HepG2 (cell line): ENCODE results near the gene KCTD14. TPM values are rescaled to one million over a fixed set of nuclear protein-coding genes. Genes with fewer than 3 reads are reported as not detected.

Experiments
- ATAC-seq: fragments of 200-7000 bp; cut with Tn5 transposase; 3 replicates; pipeline ENCODE4 v1.9.1; 2020; ENCODE audit warnings: mild to moderate bottlenecking, moderate library complexity
- BruUV-seq: library from RNA; stranded (reverse); fragments of 400-500 nt; replicated peaks from 2 replicates; lab custom pipeline; 2021; lab: Mats Ljungman, UMichigan
- CTCF ChIA-PET: fragments of 300-600 bp; formaldehyde crosslinking; extraction: SDS; loops from one replicate; lab custom pipeline; 2021; ENCODE audit warnings: low total read pairs, inconsistent platforms, low intra/inter-chr PET ratio; lab: Yijun Ruan, JAX
- POLR2A ChIA-PET: fragments of 350-600 bp; sonication (Branson Sonifier 250); formaldehyde crosslinking; loops from one replicate; lab custom pipeline; 2020; ENCODE audit warnings: antibody characterized with exemption, inconsistent platforms; lab: Yijun Ruan, JAX
- DNase-seq: peaks from one replicate; pipeline ENCODE4 v3.0.0-alpha.2; 2015; ENCODE audit warnings: low spot score
- FAIRE-seq: peaks from 3 replicates; lab custom pipeline; 2011; peaks lifted over from hg19 to GRCh38; lab: Jason Lieb, UNC
- H2AFZ ChIP-seq: one replicate; pipeline ENCODE4 v1.6.1; 2011; ENCODE audit warnings: low read length, inconsistent platforms
- H3K27ac ChIP-seq: fragments of 300-600 bp; 3 replicates; pipeline ENCODE4 v1.8.0; 2011; ENCODE audit warnings: mixed run types, mild to moderate bottlenecking, mixed read lengths, low read length, inconsistent platforms; ENCODE audit not compliant: insufficient read depth; ENCODE audit errors: extremely low read length
- H3K27me3 ChIP-seq, 2 experiments: fragments of 200-600 bp in 1 of 2; 2 replicates in 1 of 2; 3 replicates in 1 of 2; pipeline versions ENCODE4 v1.6.0 to v1.8.0; 2011; ENCODE audit warnings: low read length in 2 of 2, mild to moderate bottlenecking in 2 of 2, moderate library complexity in 2 of 2, inconsistent platforms in 1 of 2; ENCODE audit not compliant: insufficient read depth in 2 of 2, control insufficient read depth in 1 of 2
- H3K36me3 ChIP-seq, 2 experiments: fragments of 200-600 bp in 1 of 2; replicated peaks in 1 of 2; 2 replicates in 1 of 2; 3 replicates in 1 of 2; pipeline versions ENCODE4 v1.5.1 to v1.8.0; 2011; ENCODE audit warnings: low read length in 2 of 2, inconsistent platforms in 1 of 2; ENCODE audit not compliant: insufficient read depth in 2 of 2, control insufficient read depth in 1 of 2
- H3K4me1 ChIP-seq: 2 replicates; pipeline ENCODE4 v1.5.1; 2012; ENCODE audit warnings: low read length, inconsistent platforms; ENCODE audit not compliant: insufficient read depth
- H3K4me2 ChIP-seq: 2 replicates; pipeline ENCODE4 v1.6.0; 2011; ENCODE audit warnings: low read depth, low read length, inconsistent platforms
- H3K4me3 ChIP-seq, 3 experiments: fragments of 200-600 bp in 1 of 3; sonication (generic), shearing (Covaris generic) in 1 of 3; replicated peaks in 1 of 3; 2 replicates each; pipeline ENCODE4 v1.5.1; 2011 to 2016; ENCODE audit warnings: low read length in 3 of 3, inconsistent platforms in 2 of 3, low read depth in 2 of 3, mild to moderate bottlenecking in 2 of 3, control low read depth in 1 of 3, mixed read lengths in 1 of 3; ENCODE audit not compliant: insufficient read depth in 1 of 3
- H3K79me2 ChIP-seq: one replicate; pipeline ENCODE4 v1.6.1; 2011; ENCODE audit warnings: low read length, inconsistent platforms; ENCODE audit not compliant: insufficient read depth
- H3K9ac ChIP-seq: 2 replicates; pipeline ENCODE4 v1.6.0; 2011; ENCODE audit warnings: mild to moderate bottlenecking, low read depth, low read length, inconsistent platforms; ENCODE audit not compliant: insufficient read depth
- H3K9me3 ChIP-seq: 2 replicates; pipeline ENCODE4 v1.5.1; 2012; ENCODE audit warnings: mild to moderate bottlenecking, low read length
- H4K20me1 ChIP-seq: 2 replicates; pipeline ENCODE4 v1.6.0; 2011; ENCODE audit warnings: inconsistent platforms, mild to moderate bottlenecking, low read length, moderate library complexity; ENCODE audit not compliant: insufficient read depth
- FOSL2 ChIP-seq: sonication (generic); formaldehyde crosslinking; IDR thresholded peaks from 2 replicates; pipeline ENCODE4 v1.4.0; 2020; ENCODE audit warnings: missing genetic modification reagents
- FOXA3 ChIP-seq: IDR thresholded peaks from 2 replicates; pipeline ENCODE4 v1.6.1; 2016; ENCODE audit warnings: missing genetic modification reagents, missing compliant biosample characterization
- NR2F1 ChIP-seq, 2 experiments: fragments of 450-650 bp in 1 of 2; formaldehyde crosslinking in 1 of 2; IDR thresholded peaks; 2 replicates each; pipeline versions ENCODE4 v1.5.0 to v1.6.1; 2016 to 2020; ENCODE audit warnings: mild to moderate bottlenecking in 1 of 2, missing compliant biosample characterization in 1 of 2, missing genetic modification reagents in 1 of 2, moderate library complexity in 1 of 2
- ONECUT2 ChIP-seq: sonication (generic); formaldehyde crosslinking; IDR thresholded peaks from 2 replicates; pipeline ENCODE4 v1.4.0; 2020; ENCODE audit warnings: missing genetic modification reagents
- SOX13 ChIP-seq, 3 experiments: fragments of 450-650 bp in 1 of 3; sonication (generic) in 1 of 3; formaldehyde crosslinking in 1 of 3; IDR thresholded peaks in 2 of 3; conservative IDR thresholded peaks in 1 of 3; 2 replicates each; pipeline versions ENCODE4 v1.5.0 to v1.6.1; 2016 to 2020; ENCODE audit warnings: antibody characterized with exemption in 1 of 3, mild to moderate bottlenecking in 1 of 3, missing compliant biosample characterization in 1 of 3, missing genetic modification reagents in 1 of 3, moderate library complexity in 1 of 3
- THAP11 ChIP-seq: IDR thresholded peaks from 2 replicates; pipeline ENCODE4 v1.6.1; 2016; ENCODE audit warnings: missing biosample characterization, missing genetic modification reagents
- ZFX ChIP-seq: sonication (generic); formaldehyde crosslinking; IDR thresholded peaks from 2 replicates; pipeline ENCODE4 v1.4.0; 2020; ENCODE audit warnings: mild to moderate bottlenecking, low read depth, missing genetic modification reagents, moderate library complexity
- ZNF292 ChIP-seq: sonication (generic); formaldehyde crosslinking; IDR thresholded peaks from 2 replicates; pipeline ENCODE4 v1.8.1; 2022; ENCODE audit warnings: mild to moderate bottlenecking, low read depth, missing genetic modification reagents, borderline replicate concordance
- ZNF326 ChIP-seq: sonication (generic); formaldehyde crosslinking; IDR thresholded peaks from 2 replicates; pipeline ENCODE4 v1.4.0; 2020; ENCODE audit warnings: missing genetic modification reagents, borderline replicate concordance
- ZNF432 ChIP-seq: sonication (generic); formaldehyde crosslinking; IDR thresholded peaks from 2 replicates; pipeline ENCODE4 v1.5.0; 2020; ENCODE audit warnings: missing genetic modification reagents, mild to moderate bottlenecking, borderline replicate concordance
- ZNF44 ChIP-seq: sonication (generic); formaldehyde crosslinking; IDR thresholded peaks from 2 replicates; pipeline ENCODE4 v1.5.1; 2020; ENCODE audit warnings: mild to moderate bottlenecking, missing genetic modification reagents
- ZNF850 ChIP-seq: sonication (generic); formaldehyde crosslinking; conservative IDR thresholded peaks from 2 replicates; pipeline ENCODE4 v1.9.0; 2021; ENCODE audit warnings: mild to moderate bottlenecking, missing genetic modification reagents
- WGBS: methylation state at CpG from one replicate; pipeline ENCODE4 v1.1.6; 2017; ENCODE audit warnings: low lambda C conversion rate; 5-methylcytosine and 5-hydroxymethylcytosine counted together
- in situ Hi-C: cut with HindIII; loops from 2 replicates; pipeline ENCODE4 v1.10.0; 2017; ENCODE audit warnings: low pct_unique_long_range_greater_than_20kb; ENCODE audit not compliant: extremely low pct_ligation_motif_present
- intact Hi-C: fragments of 100-400 bp; cut with micrococcal nuclease; formaldehyde crosslinking; loops from one replicate; pipeline ENCODE4 v1.10.0; 2022; ENCODE audit not compliant: unreplicated experiment
- polyA plus RNA-seq, 8 experiments: library from polyadenylated mRNA; depleted of rRNA in 3 of 8; stranded (reverse) in 7 of 8; unstranded in 1 of 8; fragments of >200 nt; fragmentation: Illumina TruSeq in 4 of 8; extraction: Trizol in 4 of 8; gene quantifications; 2 replicates each; pipeline versions ENCODE4 v1.2.1 to v1.2.3, GENCODE V29; 2011 to 2016; ENCODE audit warnings: low read depth in 4 of 8, missing spikeins in 1 of 8, mixed read lengths in 1 of 8; ENCODE audit not compliant: insufficient read depth in 1 of 8
- total RNA-seq, 5 experiments: library from RNA; depleted of rRNA; stranded (reverse); fragments of >200 nt; fragmentation: Illumina TruSeq; extraction: Trizol; gene quantifications; 2 replicates each; pipeline ENCODE4 v1.2.3, GENCODE V29; 2016; ENCODE audit warnings: low read depth in 1 of 5
- TF ChIP-seq, protein P1 (sequence below): sonication (generic); formaldehyde crosslinking; IDR thresholded peaks from 2 replicates; pipeline ENCODE4 v1.4.0; 2020; ENCODE audit warnings: mild to moderate bottlenecking, missing genetic modification reagents
- TF ChIP-seq, protein P2 (sequence below): sonication (generic); formaldehyde crosslinking; IDR thresholded peaks from 2 replicates; pipeline ENCODE4 v1.5.0; 2020; ENCODE audit warnings: mild to moderate bottlenecking, missing genetic modification reagents
- TF ChIP-seq, protein P3 (sequence below): IDR thresholded peaks from 2 replicates; pipeline ENCODE4 v1.6.1; 2016; ENCODE audit warnings: missing biosample characterization, missing genetic modification reagents, low read depth

KCTD14 gene
- total and polyA plus RNA-seq, 2 of the 13 experiments (the other 11 are each of a cell fraction or from before 2014, with no cell fraction given): 10.3 to 15.6 TPM

DNA sequence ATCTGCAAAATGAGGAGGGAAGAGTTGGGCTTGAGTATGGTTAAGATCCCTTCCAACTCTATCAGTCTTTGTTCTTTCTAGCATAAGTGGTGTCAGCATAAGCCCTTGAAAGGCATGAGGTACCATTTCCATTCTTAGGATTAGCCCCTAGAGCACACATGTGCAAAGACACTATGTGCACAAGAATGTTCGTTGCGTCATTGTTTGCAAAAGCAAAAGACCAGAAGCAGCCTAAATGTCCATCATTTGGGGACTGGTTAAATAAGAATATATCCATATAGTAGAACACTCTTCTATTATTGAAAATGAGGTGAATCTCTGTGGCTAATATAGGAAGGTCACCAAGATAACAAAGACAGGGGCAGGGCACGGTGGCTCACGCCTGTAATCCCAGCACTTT, 10.0 kb upstream of the KCTD14 start:
- ATAC-seq (peak; percentile 39), FAIRE-seq (peak; percentile 67), DNase-seq (peak; percentile 68)
- in situ Hi-C loops: no loop called here
- Histone ChIP-seq H3K4me1 (peaks cover 92% of the 10 kb centered on the region), H4K20me1 (no peaks in the 10 kb centered on the region), H3K79me2 (no peaks in the 10 kb centered on the region), H3K4me3 (no peak overlapping the region), H3K36me3 (no peaks in the 10 kb centered on the region), H3K27ac (no peak overlapping the region), H3K9me3 (no peaks in the 10 kb centered on the region), H2AFZ (no peak overlapping the region), H3K27me3 (no peaks in the 10 kb centered on the region), H3K4me2 (no peak overlapping the region; the same call in 1 of the 2 replicates), H3K9ac (no peak overlapping the region)
- 0% methylated on average over 4 of the region's 4 CpGs for WGBS
- BruUV-seq: no TSS peak
- ChIA-PET CTCF (no interaction called here), POLR2A (no interaction called here)
- intact Hi-C loops: no loop called here
- TF ChIP-seq SOX13 (IDR thresholded peaks at IDR 0.05): no peak
- peak in 1 of 2 experiments; percentile 53; a peak in 1 of 4 replicates for TF ChIP-seq SOX13 (CRISPR knock-in tag; conservative IDR thresholded peaks at IDR 0.05 in 1 of 2, IDR thresholded peaks at IDR 0.05 in 1 of 2)
- no peak for TF ChIP-seq ONECUT2
- TF ChIP-seq FOXA3: peak; percentile 70
- TF ChIP-seq NR2F1 (CRISPR knock-in tag; IDR thresholded peaks at IDR 0.05): no peak
- TF ChIP-seq THAP11 (CRISPR knock-in tag): 0 out of 2 replicates have a peak, but pooled peaks have one; percentile 16
- no peak for TF ChIP-seq ZNF850
- no peak for TF ChIP-seq ZNF44 (CRISPR knock-in tag)
- TF ChIP-seq, protein P1, sequence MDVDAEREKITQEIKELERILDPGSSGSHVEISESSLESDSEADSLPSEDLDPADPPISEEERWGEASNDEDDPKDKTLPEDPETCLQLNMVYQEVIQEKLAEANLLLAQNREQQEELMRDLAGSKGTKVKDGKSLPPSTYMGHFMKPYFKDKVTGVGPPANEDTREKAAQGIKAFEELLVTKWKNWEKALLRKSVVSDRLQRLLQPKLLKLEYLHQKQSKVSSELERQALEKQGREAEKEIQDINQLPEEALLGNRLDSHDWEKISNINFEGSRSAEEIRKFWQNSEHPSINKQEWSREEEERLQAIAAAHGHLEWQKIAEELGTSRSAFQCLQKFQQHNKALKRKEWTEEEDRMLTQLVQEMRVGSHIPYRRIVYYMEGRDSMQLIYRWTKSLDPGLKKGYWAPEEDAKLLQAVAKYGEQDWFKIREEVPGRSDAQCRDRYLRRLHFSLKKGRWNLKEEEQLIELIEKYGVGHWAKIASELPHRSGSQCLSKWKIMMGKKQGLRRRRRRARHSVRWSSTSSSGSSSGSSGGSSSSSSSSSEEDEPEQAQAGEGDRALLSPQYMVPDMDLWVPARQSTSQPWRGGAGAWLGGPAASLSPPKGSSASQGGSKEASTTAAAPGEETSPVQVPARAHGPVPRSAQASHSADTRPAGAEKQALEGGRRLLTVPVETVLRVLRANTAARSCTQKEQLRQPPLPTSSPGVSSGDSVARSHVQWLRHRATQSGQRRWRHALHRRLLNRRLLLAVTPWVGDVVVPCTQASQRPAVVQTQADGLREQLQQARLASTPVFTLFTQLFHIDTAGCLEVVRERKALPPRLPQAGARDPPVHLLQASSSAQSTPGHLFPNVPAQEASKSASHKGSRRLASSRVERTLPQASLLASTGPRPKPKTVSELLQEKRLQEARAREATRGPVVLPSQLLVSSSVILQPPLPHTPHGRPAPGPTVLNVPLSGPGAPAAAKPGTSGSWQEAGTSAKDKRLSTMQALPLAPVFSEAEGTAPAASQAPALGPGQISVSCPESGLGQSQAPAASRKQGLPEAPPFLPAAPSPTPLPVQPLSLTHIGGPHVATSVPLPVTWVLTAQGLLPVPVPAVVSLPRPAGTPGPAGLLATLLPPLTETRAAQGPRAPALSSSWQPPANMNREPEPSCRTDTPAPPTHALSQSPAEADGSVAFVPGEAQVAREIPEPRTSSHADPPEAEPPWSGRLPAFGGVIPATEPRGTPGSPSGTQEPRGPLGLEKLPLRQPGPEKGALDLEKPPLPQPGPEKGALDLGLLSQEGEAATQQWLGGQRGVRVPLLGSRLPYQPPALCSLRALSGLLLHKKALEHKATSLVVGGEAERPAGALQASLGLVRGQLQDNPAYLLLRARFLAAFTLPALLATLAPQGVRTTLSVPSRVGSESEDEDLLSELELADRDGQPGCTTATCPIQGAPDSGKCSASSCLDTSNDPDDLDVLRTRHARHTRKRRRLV: no peak
- TF ChIP-seq ZNF432: no peak
- TF ChIP-seq, protein P2, sequence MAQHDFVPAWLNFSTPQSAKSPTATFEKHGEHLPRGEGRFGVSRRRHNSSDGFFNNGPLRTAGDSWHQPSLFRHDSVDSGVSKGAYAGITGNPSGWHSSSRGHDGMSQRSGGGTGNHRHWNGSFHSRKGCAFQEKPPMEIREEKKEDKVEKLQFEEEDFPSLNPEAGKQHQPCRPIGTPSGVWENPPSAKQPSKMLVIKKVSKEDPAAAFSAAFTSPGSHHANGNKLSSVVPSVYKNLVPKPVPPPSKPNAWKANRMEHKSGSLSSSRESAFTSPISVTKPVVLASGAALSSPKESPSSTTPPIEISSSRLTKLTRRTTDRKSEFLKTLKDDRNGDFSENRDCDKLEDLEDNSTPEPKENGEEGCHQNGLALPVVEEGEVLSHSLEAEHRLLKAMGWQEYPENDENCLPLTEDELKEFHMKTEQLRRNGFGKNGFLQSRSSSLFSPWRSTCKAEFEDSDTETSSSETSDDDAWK (CRISPR knock-in tag): no peak
- 0 out of 2 replicates have a peak, but pooled peaks have one; percentile 21 for TF ChIP-seq FOSL2 (CRISPR knock-in tag)
- no peak for TF ChIP-seq ZNF292
- no peak for TF ChIP-seq ZNF326 (CRISPR knock-in tag)
- TF ChIP-seq, protein P3, sequence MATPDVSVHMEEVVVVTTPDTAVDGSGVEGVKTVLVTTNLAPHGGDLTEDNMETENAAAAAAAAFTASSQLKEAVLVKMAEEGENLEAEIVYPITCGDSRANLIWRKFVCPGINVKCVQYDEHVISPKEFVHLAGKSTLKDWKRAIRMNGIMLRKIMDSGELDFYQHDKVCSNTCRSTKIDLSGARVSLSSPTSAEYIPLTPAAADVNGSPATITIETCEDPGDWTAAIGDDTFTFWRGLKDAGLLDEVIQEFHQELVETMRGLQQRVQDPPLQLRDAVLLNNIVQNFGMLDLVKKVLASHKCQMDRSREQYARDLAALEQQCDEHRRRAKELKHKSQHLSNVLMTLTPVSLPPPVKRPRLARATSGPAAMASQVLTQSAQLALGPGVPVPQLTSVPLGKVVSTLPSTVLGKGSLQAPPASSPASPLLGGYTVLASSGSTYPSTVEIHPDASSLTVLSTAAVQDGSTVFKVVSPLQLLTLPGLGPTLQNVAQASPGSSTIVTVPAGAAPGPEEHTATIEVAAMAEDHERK (CRISPR knock-in tag): no peak
- no peak for TF ChIP-seq ZFX
